DMS153 treated with DMSO at 0.1 percent for 48 hours (cell line): Measurements from ENCODE around the gene ZNF275.
"Not testable (repeated sequence)": the region's sequence is repeated elsewhere in the genome, so short reads cannot be mapped to it uniquely, and the experiment has no call there.

ENCODE experiments used
- DNase-seq: peaks from one replicate; lab custom pipeline; 2025; ENCODE audit not compliant: unreplicated experiment; lab: John Stamatoyannopoulos, UW

Gene ZNF275

GRCh38 chrX:153386097-153386496 lies 52.1 kb downstream of the ZNF275 start:
- DNase-seq: no peak

GRCh38 chrX:153387345-153387744 lies 53.4 kb downstream of the ZNF275 start:
- DNase-seq: no peak

- DNase-seq: no peak
Observed at GRCh38 chrX:153387987-153388721, 54.2 kb downstream of the ZNF275 start.

- DNase-seq: no peak
Observed at GRCh38 chrX:153388722-153389459, 54.9 kb downstream of the ZNF275 start.

GRCh38 chrX:153389460-153389768 lies 55.5 kb downstream of the ZNF275 start:
- not testable (repeated sequence) for DNase-seq

- no peak for DNase-seq
Observed at GRCh38 chrX:153392642-153393321, 58.8 kb downstream of the ZNF275 start.

GRCh38 chrX:153394612-153395011 lies 60.7 kb downstream of the ZNF275 start:
- no peak for DNase-seq

- DNase-seq: no peak
Observed at GRCh38 chrX:153395613-153396319, 61.8 kb downstream of the ZNF275 start.

- no peak for DNase-seq
Observed at GRCh38 chrX:153396320-153397195, 62.6 kb downstream of the ZNF275 start.

- no peak for DNase-seq
Observed at GRCh38 chrX:153397256-153397960, 63.5 kb downstream of the ZNF275 start.

- no peak for DNase-seq
Observed at GRCh38 chrX:153398275-153398960, 64.5 kb downstream of the ZNF275 start.

GRCh38 chrX:153400146-153401132 lies 66.5 kb downstream of the ZNF275 start:
- DNase-seq: no peak

- no peak for DNase-seq
Observed at GRCh38 chrX:153401133-153401764, 67.3 kb downstream of the ZNF275 start, which contains the start of gene PNMA6E. Gene PNMA6E (minus strand): TSS chrX:153401350. CDS start chrX:153398849, 2,501 bp downstream.
